ENCODE data around the gene SDHB.

Gene SDHB

DNA sequence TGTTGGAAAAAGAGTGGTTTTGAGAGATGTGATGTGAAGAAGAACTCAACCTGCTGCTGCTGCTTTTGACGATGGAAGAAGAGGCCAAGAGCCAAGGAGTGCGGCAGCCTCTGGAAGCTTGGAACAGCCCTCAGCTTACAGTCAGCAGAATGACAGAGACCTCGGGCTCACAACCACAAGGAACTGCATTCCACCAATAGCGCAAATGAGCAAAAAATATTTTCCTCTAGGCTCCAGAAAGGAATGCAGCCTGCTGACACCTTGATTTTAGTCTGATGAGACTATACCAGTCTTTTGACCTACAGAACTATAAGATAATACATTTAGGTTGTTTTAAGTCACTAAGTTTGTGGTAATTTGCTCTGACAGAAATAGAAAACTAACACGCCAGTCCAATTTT is 10.2 kb downstream of the SDHB start:
- no peak for DNase-seq

DNA sequence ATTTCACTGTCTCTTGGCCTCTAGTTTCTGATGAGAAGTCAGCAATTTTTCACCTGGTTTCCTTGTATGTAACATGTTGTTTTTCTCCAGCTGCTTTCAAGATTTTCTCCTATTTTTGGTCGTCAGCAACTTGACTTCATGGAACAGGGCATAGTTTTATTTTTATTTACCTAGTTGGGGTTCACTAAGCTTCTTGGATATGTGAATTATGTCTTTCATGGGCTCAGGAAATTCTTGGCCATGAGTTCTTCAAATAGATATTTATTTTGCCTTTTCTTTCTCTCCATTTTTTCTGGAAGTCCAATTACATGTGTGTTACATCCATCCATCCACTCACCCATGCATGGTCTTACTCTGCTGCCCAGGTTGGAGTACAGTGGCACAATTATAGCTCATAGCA is 13.7 kb downstream of the SDHB start:
- DNase-seq = no peak

DNA sequence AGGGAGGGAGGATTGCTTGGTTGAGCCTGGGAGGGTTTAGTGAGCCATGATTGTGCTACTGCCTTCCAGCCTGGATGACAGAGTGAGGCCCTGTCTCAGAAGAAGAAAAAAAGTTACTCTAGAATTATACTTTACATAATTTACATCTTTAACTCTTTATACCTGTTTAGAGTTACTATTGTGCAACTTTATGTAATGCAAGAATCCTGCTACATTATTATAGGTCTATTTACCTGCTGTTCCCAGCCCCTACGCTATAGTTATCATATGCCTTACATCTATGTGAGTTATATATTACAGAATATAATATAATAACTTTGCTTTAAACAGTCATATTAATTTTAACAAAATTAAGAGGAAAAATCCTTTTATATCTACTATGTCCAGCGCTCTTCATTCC is 14.3 kb downstream of the SDHB start:
- DNase-seq = no peak

DNA sequence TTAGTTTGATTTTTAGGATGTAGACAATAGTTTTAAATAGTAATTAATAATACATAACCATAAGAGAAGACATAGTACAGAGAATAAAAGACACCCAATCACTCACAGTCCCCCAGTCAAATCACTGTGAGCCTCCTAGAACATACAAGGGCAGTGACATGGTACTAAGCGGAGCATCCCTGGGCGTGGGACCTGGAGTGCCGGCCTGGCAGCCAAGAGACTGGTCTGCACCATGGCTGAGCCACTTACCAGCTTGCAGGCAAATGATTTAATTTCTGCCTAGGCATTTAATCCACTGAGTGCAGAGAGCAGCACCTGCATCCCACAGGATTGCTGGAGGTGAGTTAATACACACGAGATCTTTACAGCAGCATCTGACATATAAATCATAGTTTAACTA is 20.4 kb downstream of the SDHB start:
- no peak for DNase-seq

DNA sequence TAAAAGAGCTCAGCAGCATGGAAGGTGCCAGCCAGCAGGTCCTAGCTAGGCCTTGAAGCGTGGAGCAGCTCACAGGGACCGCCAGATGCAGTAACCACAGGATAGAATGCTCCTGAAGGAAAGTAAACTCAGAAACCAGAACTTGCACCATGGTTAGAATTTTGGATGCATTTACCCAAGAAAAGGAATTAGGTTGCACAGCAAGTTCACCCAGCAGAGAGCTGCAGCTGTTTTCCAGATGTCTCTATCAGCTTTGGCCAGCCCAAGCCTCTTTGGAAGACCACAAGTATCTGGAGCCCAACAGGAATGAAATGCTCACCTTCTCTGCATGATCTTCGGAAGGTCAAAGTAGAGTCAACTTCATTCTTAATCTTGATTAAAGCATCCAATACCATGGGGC is 21.1 kb downstream of the SDHB start:
- DNase-seq = no peak

DNA sequence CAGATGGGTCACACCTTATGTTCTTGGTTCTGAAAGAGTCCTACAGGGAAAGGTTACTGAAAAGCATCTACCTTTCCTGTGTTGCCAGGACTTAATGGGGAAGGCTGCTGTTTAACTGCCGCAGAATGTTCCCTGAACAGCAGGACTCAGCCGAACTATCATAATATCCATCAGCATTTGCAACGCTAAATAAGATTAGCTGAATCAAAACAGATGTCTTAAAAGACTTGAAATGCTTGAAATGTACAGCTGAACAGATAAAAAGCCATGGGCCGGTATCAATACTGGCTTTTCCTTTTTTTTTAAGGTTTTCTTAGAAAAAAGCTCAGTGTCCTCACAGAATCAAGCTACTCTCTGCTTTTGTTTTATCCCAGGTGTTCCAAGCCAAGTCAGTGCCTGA is 22.4 kb downstream of the SDHB start:
- no peak for DNase-seq

DNA sequence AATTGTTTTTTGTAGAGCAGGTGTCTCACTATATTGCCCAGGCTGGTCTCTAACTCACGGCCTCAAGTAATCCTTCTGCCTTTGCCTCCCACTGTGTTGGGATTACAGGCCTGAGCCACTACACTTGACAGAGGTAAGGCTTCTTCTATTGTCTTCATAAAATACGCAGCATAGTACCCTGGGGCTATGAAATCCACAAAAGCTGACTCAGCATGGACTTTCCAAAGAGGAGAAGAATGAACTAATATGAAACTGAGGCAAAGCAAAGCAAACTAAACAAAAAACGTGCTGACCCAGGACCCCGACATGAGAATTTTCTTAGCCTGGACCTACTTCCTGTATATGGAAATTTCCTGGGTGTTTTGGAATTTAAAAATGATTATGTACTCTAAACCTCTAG is 23.6 kb downstream of the SDHB start:
- DNase-seq = no peak

DNA sequence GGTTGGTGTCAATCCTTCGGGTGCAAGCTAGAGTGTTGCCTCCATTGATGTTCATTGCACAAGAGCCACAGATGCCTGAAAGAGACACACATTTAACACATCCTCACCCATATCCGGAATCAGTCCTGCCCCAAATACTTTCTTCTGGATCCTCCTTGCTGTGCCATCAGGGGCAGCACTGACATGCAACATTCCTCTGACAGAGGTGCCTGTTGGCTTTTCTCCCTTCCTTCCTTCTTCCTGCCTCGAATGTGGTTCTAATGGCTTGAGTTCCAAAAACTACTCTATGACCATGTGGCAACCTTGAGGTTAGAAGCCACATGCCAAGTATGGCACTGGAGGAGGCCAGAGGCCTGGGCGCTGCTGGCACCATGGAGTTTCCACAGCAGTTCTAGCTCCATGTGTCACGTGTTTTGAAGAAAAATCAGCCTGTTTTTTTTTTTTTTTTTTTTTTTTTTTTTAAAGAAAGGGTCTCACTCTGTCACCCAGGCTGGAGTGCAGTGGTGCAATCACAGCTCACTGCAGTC is 25.1 kb downstream of the SDHB start:
- DNase-seq = no peak

DNA sequence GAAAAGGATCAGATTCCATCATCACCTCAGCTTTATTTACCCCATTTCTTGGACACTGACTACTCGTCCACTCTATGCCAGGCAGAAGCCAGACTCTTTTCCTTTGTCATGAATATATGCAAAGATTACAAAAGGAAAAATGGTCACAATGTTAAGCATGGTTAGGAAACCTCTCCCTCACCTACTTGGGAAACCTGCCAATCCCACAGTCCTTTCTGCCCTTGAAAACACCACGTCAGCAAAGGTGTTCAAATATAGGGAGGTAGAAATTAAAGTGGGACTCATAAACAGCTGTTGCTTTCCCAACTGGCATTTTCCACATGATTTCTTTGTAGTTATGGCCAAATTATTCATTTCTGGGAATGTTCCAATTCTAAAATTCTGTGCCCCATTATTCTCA is 25.9 kb downstream of the SDHB start:
- no peak for DNase-seq

DNA sequence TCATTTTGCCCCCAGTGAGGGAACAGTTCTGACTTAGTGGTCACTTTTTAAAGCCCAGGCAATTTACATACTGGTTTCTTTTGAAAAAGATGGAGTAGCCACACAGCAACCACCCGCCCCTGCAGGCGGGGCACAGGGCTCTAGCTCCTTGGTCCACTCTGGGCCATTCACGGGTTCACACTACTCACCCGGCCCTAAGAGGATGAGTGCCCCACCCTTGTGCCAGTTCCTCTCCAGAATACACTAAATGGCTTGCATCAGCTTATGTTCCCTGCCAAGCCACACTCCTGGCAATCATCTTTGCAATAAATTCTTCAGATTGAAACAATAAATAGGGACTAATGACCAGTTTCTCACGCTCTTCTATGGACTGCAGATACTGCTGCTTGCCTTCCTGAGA is 26.4 kb downstream of the SDHB start:
- no peak for DNase-seq

DNA sequence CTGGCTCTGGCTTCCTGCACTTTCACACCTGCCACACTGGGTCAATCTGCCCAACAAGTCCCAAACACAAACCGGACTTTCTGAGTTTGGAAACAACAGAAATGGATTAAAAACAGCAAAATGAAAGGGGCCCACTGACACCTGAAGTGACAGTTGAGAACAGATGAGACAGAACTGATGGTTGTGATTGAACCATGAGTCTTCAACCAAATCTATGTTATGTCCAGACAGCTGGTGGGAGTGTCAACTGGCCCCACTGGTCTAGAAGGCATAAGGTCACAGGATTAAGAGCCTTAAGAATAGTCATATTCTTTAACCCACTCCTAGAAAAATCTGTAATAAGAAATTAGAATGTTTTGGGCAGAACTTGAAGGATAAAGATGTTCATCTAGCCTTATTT is 29.1 kb downstream of the SDHB start:
- DNase-seq = no peak

DNA sequence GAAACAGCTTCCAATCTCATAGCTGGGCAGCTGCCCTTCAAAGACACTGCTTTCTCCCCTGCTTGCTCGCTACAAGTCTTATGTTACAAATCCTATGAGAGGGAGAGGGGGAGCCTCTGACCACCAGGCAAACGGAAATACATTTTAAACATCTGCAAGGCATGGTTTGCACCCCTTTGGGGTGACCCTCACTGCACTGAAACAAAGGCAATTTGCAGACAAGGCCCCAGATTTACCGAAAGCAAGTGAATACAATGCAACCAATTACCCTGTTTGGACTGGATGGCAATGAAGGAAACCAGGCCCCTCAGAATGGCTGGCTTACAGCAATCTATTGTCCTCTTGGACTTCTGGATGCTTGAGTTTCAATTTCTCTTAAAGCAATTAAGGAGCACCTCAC is 30.3 kb downstream of the SDHB start:
- DNase-seq = no peak

DNA sequence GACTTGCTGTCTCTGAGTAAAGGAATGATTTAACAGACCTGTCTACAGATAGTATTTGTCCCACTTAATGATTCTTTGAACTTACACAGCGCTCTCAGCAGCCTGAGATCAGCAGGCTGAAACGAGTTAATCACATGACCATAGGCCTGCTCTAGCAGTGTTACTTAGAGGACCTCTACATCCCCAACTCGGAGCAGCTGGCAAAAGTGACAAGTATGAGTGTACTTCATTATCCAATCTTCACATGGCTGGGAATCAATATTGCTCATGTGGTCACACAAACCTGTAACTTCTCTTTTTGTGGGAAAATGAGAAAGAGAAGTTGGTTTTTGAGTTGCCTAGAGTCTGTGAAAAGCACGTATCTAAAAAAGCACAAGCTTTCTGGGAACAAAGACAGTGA is 30.7 kb downstream of the SDHB start:
- no peak for DNase-seq

DNA sequence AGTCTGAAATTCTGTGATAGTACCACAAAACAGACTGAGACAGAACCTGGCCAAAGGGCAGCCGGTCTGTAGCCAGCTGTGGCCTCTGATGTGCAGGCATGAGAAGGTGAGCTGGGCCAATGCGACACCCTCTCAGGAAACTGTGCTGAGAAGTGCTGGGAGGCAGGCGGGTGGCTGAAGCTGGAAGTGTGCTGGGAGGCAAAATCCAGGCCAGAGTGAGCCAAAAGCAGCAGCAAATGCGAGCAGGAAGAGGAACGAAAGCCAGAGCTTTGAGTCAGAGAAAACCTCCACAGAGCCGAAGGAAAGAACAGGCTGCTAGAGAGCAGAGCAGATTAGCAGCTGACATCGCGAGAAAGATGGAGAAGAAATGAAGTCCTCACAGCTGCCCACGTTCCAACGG is 31.9 kb downstream of the SDHB start:
- DNase-seq = no peak

DNA sequence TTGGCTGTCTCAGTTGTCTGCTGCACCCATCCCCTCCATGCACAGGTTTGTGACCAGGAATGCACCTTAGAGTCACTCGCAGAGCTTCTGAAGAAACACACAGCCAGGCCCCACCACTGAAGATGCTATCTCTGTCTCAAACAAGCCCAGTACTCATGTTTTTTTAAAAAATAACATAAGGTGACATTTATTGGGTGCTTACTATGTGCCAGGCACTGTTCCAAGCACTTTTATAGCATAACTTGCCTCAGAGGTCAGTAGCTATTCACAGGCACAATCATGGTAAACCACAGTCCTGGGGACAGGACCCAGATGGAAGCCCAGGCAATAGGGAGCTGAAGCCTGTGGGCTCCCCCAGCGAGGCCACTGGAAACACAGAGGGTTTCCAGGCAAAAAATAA is 33.3 kb downstream of the SDHB start:
- DNase-seq = no peak

DNA sequence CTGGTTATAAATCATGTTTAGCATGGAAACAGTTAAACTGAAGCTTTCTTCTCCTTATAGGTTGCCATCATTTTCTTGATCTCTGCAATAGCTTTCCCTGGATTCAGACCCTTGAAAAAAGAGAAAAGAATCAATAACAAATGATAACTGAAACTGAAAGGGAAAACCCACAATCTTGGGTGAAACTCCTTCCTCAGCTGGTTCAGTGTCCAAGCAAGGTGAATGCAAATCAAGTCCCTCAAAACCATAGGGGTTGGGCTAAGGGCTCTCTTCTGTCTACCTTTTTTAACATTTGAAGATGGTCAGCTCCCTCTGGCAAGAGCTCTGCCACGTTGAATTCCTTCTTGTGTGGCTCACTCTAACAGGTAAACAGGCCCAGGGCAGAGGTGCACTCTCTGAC is 35.0 kb downstream of the SDHB start:
- no peak for DNase-seq

DNA sequence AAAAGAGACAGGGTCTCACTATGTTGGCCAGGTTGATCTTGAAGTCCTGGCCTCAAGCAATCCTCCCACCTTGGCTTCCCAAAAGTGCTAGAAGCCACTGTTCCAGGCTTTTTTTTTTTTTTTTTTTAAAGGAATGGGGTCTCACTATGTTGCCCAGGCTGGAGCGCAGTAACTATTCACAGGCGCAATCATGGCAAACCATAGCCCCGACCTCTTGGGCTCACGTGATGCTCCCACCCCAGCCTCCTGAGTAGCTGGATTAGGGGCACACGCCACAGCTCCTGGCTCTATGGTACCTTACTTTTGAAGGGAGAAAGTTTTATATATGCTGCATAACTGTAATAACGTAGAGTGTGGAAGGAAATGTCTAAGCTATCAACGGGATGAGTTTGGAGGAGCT is 36.4 kb downstream of the SDHB start:
- no peak for DNase-seq

DNA sequence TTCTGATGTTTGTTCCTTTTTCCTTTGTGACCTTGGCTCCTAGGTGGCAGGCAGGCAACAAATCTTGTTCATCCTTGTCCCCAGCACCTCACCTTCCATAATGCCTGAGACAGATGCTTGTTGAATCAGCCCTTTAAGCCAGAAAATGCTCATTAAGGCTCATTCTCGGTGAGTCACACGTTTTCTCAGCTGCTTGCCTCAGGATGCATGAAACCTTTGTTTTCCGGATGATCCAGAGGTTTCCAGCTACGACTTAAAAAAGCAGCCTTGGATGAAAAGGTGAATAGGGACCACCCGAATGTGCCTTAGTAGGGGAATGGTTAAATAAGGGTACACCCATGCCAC is 37.5 kb downstream of the SDHB start:
- DNase-seq = no peak

DNA sequence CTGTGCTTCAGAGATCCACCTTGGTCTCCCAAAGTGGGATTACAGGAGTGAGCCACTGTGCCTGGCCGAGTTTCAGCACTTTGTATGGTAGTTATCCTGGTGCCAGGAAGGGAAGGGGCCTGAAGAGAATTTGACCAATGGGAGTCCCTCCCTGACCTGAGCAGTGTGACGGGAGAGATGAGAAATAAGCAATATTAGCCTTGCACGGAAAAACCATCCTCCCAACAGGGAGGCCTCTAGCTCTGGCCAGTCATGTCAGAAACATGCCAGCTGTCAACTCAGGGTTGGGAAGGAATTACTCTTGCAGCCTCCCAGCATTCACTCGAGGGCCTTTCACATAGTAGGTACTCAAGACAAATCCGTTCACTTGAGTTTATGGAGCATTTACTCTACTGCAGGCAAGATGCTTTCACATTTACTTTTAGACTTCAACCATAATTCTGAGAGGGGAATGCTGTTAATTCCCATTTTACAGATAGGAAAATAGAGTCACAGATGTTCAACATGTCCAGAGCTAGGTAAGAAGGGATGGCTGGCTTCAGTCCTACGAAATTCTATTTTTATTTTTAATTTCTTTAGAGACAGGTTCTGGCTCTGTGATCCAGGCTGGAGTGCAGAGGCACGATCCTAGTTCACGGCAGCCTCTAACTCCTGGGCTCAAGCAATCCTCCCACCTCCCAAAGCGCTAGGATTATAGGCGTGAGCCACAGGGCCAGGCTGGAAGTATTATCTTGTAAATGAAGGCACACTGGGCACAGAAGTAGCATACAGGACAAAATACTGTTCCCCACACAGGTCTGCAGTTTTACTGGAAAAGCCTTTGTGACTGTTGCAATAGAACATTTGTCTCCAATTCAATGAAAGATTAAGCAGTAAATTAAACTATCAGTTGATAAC is 38.9 kb downstream of the SDHB start:
- no peak for DNase-seq

DNA sequence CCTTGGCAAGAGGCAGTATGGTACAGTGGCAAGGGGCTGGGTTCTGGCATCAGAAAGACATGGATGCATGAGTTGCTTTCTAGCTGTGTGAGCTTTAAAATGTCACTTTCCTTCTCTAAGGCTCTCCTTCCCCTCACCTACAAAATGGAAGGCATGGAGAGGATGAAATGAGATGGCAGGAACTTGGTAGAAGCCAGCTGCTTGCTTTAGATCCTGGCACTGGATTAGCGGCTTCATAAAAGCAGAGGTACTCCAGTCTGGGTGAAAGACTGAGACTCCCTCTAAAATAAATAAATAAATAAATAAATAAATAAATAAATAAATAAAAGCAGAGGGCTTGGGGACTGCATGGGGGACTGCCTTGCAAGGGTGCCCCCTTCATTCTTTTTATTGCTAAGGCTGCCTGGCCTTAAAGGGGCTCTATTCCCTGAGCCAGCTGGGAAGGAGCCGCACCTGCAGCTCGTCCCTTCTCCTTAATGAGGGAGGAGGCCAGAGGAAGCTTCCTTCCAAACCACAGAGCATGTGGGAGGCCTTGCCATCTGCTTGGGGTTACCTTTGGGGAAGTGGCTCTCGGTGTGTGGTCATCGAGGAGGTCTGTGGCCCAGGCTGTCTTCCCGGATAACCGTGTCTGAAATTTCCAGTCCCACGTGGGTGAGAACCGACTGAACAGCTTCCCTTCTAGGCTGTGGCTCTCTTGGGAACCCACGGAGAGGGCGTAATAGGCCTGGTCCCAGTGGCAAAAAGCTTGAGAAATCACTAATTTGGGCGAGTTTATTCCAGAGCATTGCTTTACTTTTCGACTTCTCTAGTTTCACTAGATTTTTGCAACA is 40.1 kb downstream of the SDHB start:
- DNase-seq = no peak

DNA sequence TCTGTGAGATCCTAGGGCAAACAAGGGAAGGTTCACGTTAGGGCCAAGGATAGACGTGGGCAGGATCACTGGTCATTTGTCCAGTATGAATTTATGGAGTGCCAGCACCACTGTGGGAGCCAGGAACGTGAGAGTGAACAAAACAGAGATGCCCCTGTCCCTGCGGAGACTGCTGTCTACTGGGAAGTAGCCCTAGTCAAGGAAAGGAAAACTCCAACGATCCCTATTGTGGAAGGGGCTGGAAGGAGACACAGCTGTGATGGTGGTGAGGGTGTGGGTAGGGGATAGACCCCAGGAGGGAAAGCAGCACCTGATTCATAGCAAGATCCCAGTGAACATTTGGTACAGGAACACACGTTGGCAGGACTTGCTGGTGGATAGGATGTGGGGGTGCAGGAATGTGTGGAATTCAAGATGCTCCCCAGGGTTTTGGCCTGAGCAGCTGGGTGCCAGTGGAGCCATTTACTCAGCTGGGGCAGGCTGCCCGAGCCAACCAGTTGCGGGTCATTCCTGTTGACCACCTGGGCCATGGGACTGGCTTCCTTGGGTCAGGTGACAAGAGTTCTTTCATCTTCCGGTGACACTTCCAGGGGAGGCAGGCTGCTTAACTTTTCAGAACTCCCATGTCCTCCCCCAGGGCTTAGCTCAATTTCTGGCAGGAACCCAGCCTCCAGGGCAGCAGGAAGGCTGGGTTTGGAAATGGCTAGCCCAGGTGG is 40.9 kb downstream of the SDHB start:
- no peak for DNase-seq

DNA sequence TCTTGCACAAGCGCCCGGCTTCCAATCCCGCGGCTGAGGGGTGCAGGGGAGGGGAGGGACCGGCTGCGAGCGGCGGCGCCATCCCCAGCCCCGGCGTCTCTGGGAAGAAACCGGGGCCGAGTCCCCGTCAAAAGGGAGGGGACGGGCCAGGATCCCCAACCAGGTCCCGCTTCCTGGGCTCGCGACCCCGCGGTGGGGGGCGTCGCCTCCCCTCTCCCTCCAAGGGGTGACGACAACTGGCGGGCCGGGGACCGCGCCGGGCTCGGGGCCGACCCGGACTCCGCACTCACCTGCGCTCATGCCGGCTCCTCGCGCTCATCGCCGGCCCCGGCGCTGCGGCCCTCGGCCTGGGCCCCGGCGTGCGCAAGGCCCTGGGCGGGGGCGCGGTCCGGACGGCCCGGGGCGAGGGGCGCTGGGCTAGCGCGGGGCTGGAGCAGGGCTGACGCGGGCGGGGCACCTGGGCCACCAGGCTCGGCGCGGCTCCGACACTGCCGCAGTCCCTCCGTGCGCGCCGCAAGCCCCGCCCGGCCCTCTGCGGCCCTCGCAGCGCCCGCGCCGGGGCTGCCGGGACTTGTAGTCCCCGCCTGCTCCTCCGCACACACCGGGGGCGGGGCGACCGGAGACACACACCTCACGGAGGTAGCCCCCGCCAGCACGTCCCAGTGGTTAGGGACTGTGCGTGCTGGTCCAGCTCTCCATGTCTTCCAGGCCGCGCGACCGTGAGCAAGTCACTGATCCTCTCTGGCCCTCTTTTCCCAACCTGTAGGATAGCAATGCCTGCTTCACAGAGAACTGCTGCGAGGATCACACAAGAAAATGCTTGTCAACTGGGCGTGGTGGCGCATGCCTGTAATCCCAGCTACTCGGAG is 42.2 kb downstream of the SDHB start, which contains the start of gene ATP13A2:
TSS of gene ATP13A2 (minus strand) at position 490 of the 869 bp plus-strand sequence. CDS start at position 300, 190 bp downstream.
- DNase-seq = peak; percentile 70

DNA sequence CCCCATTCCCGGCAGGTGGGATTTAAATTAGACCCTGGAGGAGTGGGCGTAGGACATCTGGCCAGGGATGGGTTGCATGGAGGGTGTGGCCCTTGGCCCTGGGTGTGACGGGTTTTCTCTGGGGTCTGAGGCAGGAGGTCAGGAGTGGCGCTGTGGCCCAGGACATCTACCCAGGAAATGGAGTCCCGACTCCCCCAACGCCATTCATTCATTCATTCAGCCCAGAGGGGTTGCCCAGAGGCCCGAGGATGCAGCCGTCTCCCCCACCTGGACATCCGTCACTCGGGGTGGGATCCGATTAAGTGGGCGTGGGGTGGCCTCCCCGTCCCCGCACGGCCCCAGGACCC is 42.8 kb downstream of the SDHB start:
- no peak for DNase-seq

Measured in DMS153 (cell line).